ENCODE data around the gene GALNT2. TPM values are rescaled to one million over a fixed set of nuclear protein-coding genes. Genes with fewer than 3 reads are reported as not detected.

Gene GALNT2
- total RNA-seq, 1 donor from 2014 or later: 58.0 TPM

GRCh38 chr1:230057681-230058565 is 9.1 kb upstream of the GALNT2 start:
- Mint-ChIP-seq H3K4me1 (no peaks in the 10 kb centered on the region), H3K4me3 (no peak overlapping the region), H3K27ac (ENCODE audit: unreplicated experiment) (no peak overlapping the region), H3K27me3 (ENCODE audit: low read depth) (no peaks in the 10 kb centered on the region), H3K36me3 (ENCODE audit: low read depth) (no peaks in the 10 kb centered on the region), H3K9me3 (peaks cover 13% of the 10 kb centered on the region)
- no peak for DNase-seq (ENCODE audit: low read depth, low spot score)
- no peak for TF ChIP-seq CTCF (conservative IDR thresholded peaks at IDR 0.05)

- no peak for TF ChIP-seq CTCF (conservative IDR thresholded peaks at IDR 0.05)
- Mint-ChIP-seq H3K27ac (ENCODE audit: unreplicated experiment) (peak overlapping the region; percentile 36), H3K36me3 (ENCODE audit: low read depth) (no peaks in the 10 kb centered on the region), H3K4me3 (no peak overlapping the region), H3K9me3 (peaks cover 15% of the 10 kb centered on the region), H3K4me1 (no peaks in the 10 kb centered on the region), H3K27me3 (ENCODE audit: low read depth) (no peaks in the 10 kb centered on the region)
- no peak for DNase-seq (ENCODE audit: low read depth, low spot score)
Measured at GRCh38 chr1:230058626-230059025, 8.4 kb upstream of the GALNT2 start.

- no peak for TF ChIP-seq CTCF (conservative IDR thresholded peaks at IDR 0.05)
- Mint-ChIP-seq H3K4me3 (no peak overlapping the region), H3K36me3 (ENCODE audit: low read depth) (peaks cover 2% of the 10 kb centered on the region), H3K4me1 (peaks cover 9% of the 10 kb centered on the region), H3K9me3 (peaks cover 18% of the 10 kb centered on the region), H3K27ac (ENCODE audit: unreplicated experiment) (no peak overlapping the region), H3K27me3 (ENCODE audit: low read depth) (no peaks in the 10 kb centered on the region)
- DNase-seq (ENCODE audit: low read depth, low spot score): no peak
Measured at GRCh38 chr1:230061801-230062200, 5.2 kb upstream of the GALNT2 start.

GRCh38 chr1:230062521-230062920 is 4.5 kb upstream of the GALNT2 start:
- no peak for TF ChIP-seq CTCF (conservative IDR thresholded peaks at IDR 0.05)
- no peak for DNase-seq (ENCODE audit: low read depth, low spot score)
- Mint-ChIP-seq H3K4me1 (peaks cover 9% of the 10 kb centered on the region), H3K9me3 (peaks cover 18% of the 10 kb centered on the region), H3K4me3 (no peak overlapping the region), H3K36me3 (ENCODE audit: low read depth) (peaks cover 2% of the 10 kb centered on the region), H3K27me3 (ENCODE audit: low read depth) (no peaks in the 10 kb centered on the region), H3K27ac (ENCODE audit: unreplicated experiment) (no peak overlapping the region)

- Mint-ChIP-seq H3K4me3 (no peak overlapping the region), H3K4me1 (peaks cover 21% of the 10 kb centered on the region), H3K27ac (ENCODE audit: unreplicated experiment) (no peak overlapping the region), H3K9me3 (peaks cover 18% of the 10 kb centered on the region), H3K27me3 (ENCODE audit: low read depth) (no peaks in the 10 kb centered on the region), H3K36me3 (ENCODE audit: low read depth) (peaks cover 2% of the 10 kb centered on the region)
- DNase-seq (ENCODE audit: low read depth, low spot score): no peak
- TF ChIP-seq CTCF (conservative IDR thresholded peaks at IDR 0.05): no peak
Measured at GRCh38 chr1:230064283-230064682, 2.8 kb upstream of the GALNT2 start.

All from neural crest cell (in vitro differentiated cells).